Hepatocyte (in vitro differentiated cells): Measurements from ENCODE around the gene MLH3. TPM values are rescaled to one million over a fixed set of nuclear protein-coding genes. Genes with fewer than 3 reads are reported as not detected.

Experiments used
- DNase-seq: peaks from one replicate; pipeline ENCODE4 v3.0.0-alpha.2; 2016; ENCODE audit warnings: low spot score
- H2AFZ ChIP-seq: fragments of 200-600 bp; sonication (generic); 2 replicates; pipeline ENCODE4 v1.6.0; 2016; ENCODE audit warnings: antibody characterized with exemption, mild to moderate bottlenecking
- H3K27ac ChIP-seq: fragments of 200-600 bp; sonication (generic); 2 replicates; pipeline ENCODE4 v1.5.1; 2016; ENCODE audit warnings: mild to moderate bottlenecking
- H3K27me3 ChIP-seq: fragments of 200-600 bp; sonication (generic); 2 replicates; pipeline ENCODE4 v1.6.1; 2016
- H3K36me3 ChIP-seq: fragments of 200-600 bp; sonication (generic); replicated peaks from 2 replicates; pipeline ENCODE4 v1.5.1; 2016; ENCODE audit warnings: low read depth; ENCODE audit not compliant: insufficient read depth
- H3K4me1 ChIP-seq: fragments of 200-600 bp; sonication (generic); 2 replicates; pipeline ENCODE4 v1.5.1; 2016; ENCODE audit warnings: mild to moderate bottlenecking, moderate library complexity; ENCODE audit not compliant: insufficient read depth
- H3K4me2 ChIP-seq: fragments of 200-600 bp; sonication (generic); 2 replicates; pipeline ENCODE4 v1.6.0; 2016
- H3K4me3 ChIP-seq: fragments of 200-600 bp; sonication (generic); 2 replicates; pipeline ENCODE4 v1.5.1; 2016; ENCODE audit warnings: mild to moderate bottlenecking
- H3K79me2 ChIP-seq: fragments of 200-600 bp; sonication (generic); 2 replicates; pipeline ENCODE4 v1.6.0; 2017; ENCODE audit warnings: mild to moderate bottlenecking
- H3K9me2 ChIP-seq: fragments of 200-600 bp; sonication (generic); replicated peaks from 2 replicates; pipeline ENCODE4 v1.6.0; 2017; ENCODE audit warnings: mild to moderate bottlenecking; ENCODE audit not compliant: insufficient read depth
- H3K9me3 ChIP-seq: fragments of 200-600 bp; sonication (generic); 2 replicates; pipeline ENCODE4 v1.5.1; 2016; ENCODE audit warnings: low read depth, mild to moderate bottlenecking
- H4K20me1 ChIP-seq: fragments of 200-600 bp; sonication (generic); 2 replicates; pipeline ENCODE4 v1.6.0; 2016; ENCODE audit warnings: mild to moderate bottlenecking; ENCODE audit not compliant: insufficient read depth, poor library complexity, severe bottlenecking
- CTCF ChIP-seq: fragments of 200-600 bp; sonication (generic); IDR thresholded peaks from 2 replicates; pipeline ENCODE4 v1.5.1; 2016; ENCODE audit warnings: antibody characterized with exemption, mild to moderate bottlenecking; ENCODE audit not compliant: poor library complexity
- EZH2 ChIP-seq: fragments of 200-600 bp; sonication (generic); IDR thresholded peaks from 2 replicates; pipeline ENCODE4 v1.6.1; 2016; ENCODE audit warnings: antibody characterized with exemption, mild to moderate bottlenecking, borderline replicate concordance
- EZH2phosphoT487 ChIP-seq: fragments of 200-600 bp; sonication (generic); IDR thresholded peaks from one replicate; pipeline ENCODE4 v1.6.1; 2018; ENCODE audit warnings: antibody characterized with exemption, mild to moderate bottlenecking, low read depth, moderate library complexity; ENCODE audit not compliant: unreplicated experiment, severe bottlenecking
- WGBS: methylation state at CpG from one replicate; pipeline ENCODE4 v1.1.6; 2016; ENCODE audit warnings: low lambda C conversion rate; ENCODE audit errors: missing lambda C conversion rate; 5-methylcytosine and 5-hydroxymethylcytosine counted together
- polyA plus RNA-seq: library from polyadenylated mRNA; unstranded; fragments of >200 nt; fragmentation: Nextera tagmentation; extraction: Ambion mirVana; gene quantifications from 2 replicates; pipeline ENCODE4 v1.2.1, GENCODE V29; 2016
- total RNA-seq: library from RNA; depleted of rRNA; stranded (reverse); fragments of >200 nt; gene quantifications from 2 replicates; pipeline ENCODE4 v1.2.3, GENCODE V29; 2014

Gene MLH3
- total and polyA plus RNA-seq, 2 experiments from 2014 or later, result 8.5 to 15.6 TPM

DNA sequence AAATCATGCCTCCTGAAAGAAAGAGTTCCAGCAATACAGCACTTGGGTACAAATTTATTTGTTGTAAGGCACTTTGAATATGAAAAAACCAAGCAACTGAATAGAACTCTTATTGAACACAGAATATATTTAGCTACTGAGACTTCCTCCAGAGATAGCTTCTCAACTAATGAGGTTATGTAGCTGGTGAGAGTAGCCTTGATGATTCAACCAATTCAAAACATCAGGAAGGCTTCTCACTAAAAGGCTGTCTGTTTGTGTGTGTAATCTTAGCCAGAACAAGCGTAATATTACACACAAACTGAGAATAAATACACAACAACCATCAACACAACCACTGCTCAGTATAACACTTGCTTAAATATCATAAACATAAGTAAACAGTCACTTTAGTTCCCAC lies 28.2 kb downstream of the MLH3 start:
- Histone ChIP-seq H3K79me2 (no peaks in the 10 kb centered on the region), H3K4me1 (peaks cover 3% of the 10 kb centered on the region), H3K36me3 (no peaks in the 10 kb centered on the region), H3K9me3 (no peaks in the 10 kb centered on the region), H3K27me3 (no peaks in the 10 kb centered on the region), H3K4me2 (no peak overlapping the region), H4K20me1 (no peaks in the 10 kb centered on the region), H2AFZ (no peak overlapping the region), H3K9me2 (no peaks in the 10 kb centered on the region), H3K4me3 (no peak overlapping the region), H3K27ac (no peak overlapping the region)
- DNase-seq, result no peak
- 86% methylated on average over 1 of the region's 1 CpG for WGBS
- TF ChIP-seq CTCF (no peak), EZH2 (no peak), EZH2phosphoT487 (no peak)

- Histone ChIP-seq H3K36me3 (no peaks in the 10 kb centered on the region), H3K27ac (no peak overlapping the region)
Measured at GRCh38 chr14:75022655-75023054, 28.6 kb downstream of the MLH3 start.

GRCh38 chr14:75018694-75019093 lies 32.6 kb downstream of the MLH3 start:
- Histone ChIP-seq H4K20me1 (no peaks in the 10 kb centered on the region), H3K79me2 (no peaks in the 10 kb centered on the region), H3K9me3 (no peaks in the 10 kb centered on the region), H3K27ac (peak overlapping the region; percentile 73), H3K9me2 (no peaks in the 10 kb centered on the region), H3K27me3 (no peaks in the 10 kb centered on the region), H2AFZ (no peak overlapping the region), H3K4me1 (peaks cover 5% of the 10 kb centered on the region), H3K36me3 (no peaks in the 10 kb centered on the region), H3K4me2 (peak overlapping the region; percentile 54), H3K4me3 (no peak overlapping the region)
- peak; percentile 55 for DNase-seq
- TF ChIP-seq EZH2phosphoT487 (no peak), EZH2 (no peak), CTCF (no peak)
- WGBS, result 36% methylated on average over 3 of the region's 3 CpGs

More at GRCh38 chr14:75022655-75023054, 28.6 kb downstream of the MLH3 start:
- TF ChIP-seq CTCF (peak; percentile 23), EZH2phosphoT487 (no peak), EZH2 (no peak)
- Histone ChIP-seq H3K79me2 (no peaks in the 10 kb centered on the region), H4K20me1 (no peaks in the 10 kb centered on the region), H3K4me1 (peaks cover 5% of the 10 kb centered on the region), H3K27me3 (no peaks in the 10 kb centered on the region), H3K9me3 (no peaks in the 10 kb centered on the region), H2AFZ (no peak overlapping the region), H3K4me2 (no peak overlapping the region), H3K9me2 (no peaks in the 10 kb centered on the region), H3K4me3 (no peak overlapping the region)
- 77% methylated on average over 8 of the region's 8 CpGs for WGBS
- DNase-seq, result peak; percentile 34

DNA sequence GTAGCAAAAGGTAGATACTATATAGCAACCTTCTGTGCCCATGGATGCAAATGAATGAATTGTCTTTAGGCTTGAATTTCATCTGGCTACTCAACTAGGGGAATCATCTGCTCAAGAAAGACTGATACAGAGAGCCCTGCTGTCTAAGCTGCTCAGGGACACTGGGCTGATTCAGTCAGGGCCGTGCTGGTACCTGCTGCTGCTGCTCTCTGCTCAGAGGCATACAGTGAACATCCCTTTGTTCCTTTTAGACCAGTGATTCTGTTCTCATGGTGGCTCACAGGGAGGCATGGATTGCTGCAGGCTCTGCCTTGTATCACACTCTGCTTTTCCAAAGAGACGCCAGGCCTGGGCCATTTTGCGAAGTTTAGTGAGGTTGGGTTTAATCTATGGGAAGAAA lies 34.5 kb downstream of the MLH3 start:
- Histone ChIP-seq H3K4me3 (no peak overlapping the region), H3K9me2 (no peaks in the 10 kb centered on the region), H3K79me2 (no peaks in the 10 kb centered on the region), H3K4me1 (peaks cover 5% of the 10 kb centered on the region), H3K36me3 (no peaks in the 10 kb centered on the region), H3K27me3 (no peaks in the 10 kb centered on the region), H3K9me3 (no peaks in the 10 kb centered on the region), H3K27ac (no peak overlapping the region), H2AFZ (no peak overlapping the region), H4K20me1 (no peaks in the 10 kb centered on the region), H3K4me2 (no peak overlapping the region)
- DNase-seq, result no peak
- WGBS, result 96% methylated on average over 3 of the region's 3 CpGs
- TF ChIP-seq EZH2phosphoT487 (no peak), CTCF (no peak), EZH2 (no peak)
